GM23338 (cell line): Measurements from ENCODE around the gene DOLK. TPM values are rescaled to one million over a fixed set of nuclear protein-coding genes. Genes with fewer than 3 reads are reported as not detected.
"Not testable (repeated sequence)": the region's sequence is repeated elsewhere in the genome, so short reads cannot be mapped to it uniquely, and the experiment has no call there.

Experiments
- ATAC-seq: fragments of 200-7000 bp; cut with Tn5 transposase; 3 replicates; pipeline ENCODE4 v1.9.1; 2020
- DNase-seq: peaks from one replicate; pipeline ENCODE4 v3.0.0-alpha.2; 2015; ENCODE audit warnings: low spot score
- H2AFZ ChIP-seq: fragments of 200-600 bp; sonication (generic); 2 replicates; pipeline ENCODE4 v1.8.0; 2016; ENCODE audit warnings: antibody characterized with exemption, mild to moderate bottlenecking, moderate library complexity
- H3F3A ChIP-seq: fragments of 200-600 bp; sonication (generic); replicated peaks from 2 replicates; pipeline ENCODE4 v1.8.0; 2017; ENCODE audit warnings: antibody characterized with exemption, mixed run types, low read depth
- H3K27ac ChIP-seq: fragments of 200-600 bp; sonication (generic); 2 replicates; pipeline ENCODE4 v1.6.1; 2016; ENCODE audit warnings: low read depth
- H3K27me3 ChIP-seq: fragments of 200-600 bp; sonication (generic); 2 replicates; pipeline ENCODE4 v1.8.0; 2016; ENCODE audit warnings: mild to moderate bottlenecking, mixed run types, moderate library complexity; ENCODE audit not compliant: insufficient read depth
- H3K36me3 ChIP-seq: fragments of 200-600 bp; sonication (generic); 2 replicates; pipeline ENCODE4 v1.8.0; 2016; ENCODE audit warnings: mild to moderate bottlenecking; ENCODE audit not compliant: insufficient read depth
- H3K4me1 ChIP-seq: fragments of 200-600 bp; sonication (generic); 2 replicates; pipeline ENCODE4 v1.8.0; 2016; ENCODE audit warnings: mild to moderate bottlenecking, moderate library complexity; ENCODE audit not compliant: insufficient read depth
- H3K4me2 ChIP-seq: fragments of 200-600 bp; sonication (generic); 2 replicates; pipeline ENCODE4 v1.7.1; 2017; ENCODE audit warnings: mixed run types
- H3K4me3 ChIP-seq: fragments of 200-600 bp; sonication (generic); 2 replicates; pipeline ENCODE4 v1.6.1; 2016; ENCODE audit warnings: mixed run types
- H3K79me2 ChIP-seq: fragments of 200-600 bp; sonication (generic); replicated peaks from 2 replicates; pipeline ENCODE4 v1.8.0; 2017; ENCODE audit warnings: mild to moderate bottlenecking; ENCODE audit not compliant: insufficient read depth
- H3K9me2 ChIP-seq: fragments of 200-600 bp; sonication (generic); 2 replicates; pipeline ENCODE4 v1.8.0; 2017; ENCODE audit not compliant: insufficient read depth
- H4K20me1 ChIP-seq: fragments of 200-600 bp; sonication (generic); replicated peaks from 2 replicates; pipeline ENCODE4 v1.8.0; 2017; ENCODE audit warnings: mild to moderate bottlenecking; ENCODE audit not compliant: insufficient read depth
- H3K27ac Mint-ChIP-seq: 2 replicates; pipeline ENCODE4 v1.8.0; 2020; ENCODE audit warnings: inconsistent platforms, mild to moderate bottlenecking, moderate library complexity, mixed read lengths
- H3K27me3 Mint-ChIP-seq: 3 replicates; pipeline ENCODE4 v1.8.0; 2022; ENCODE audit warnings: low read depth, mild to moderate bottlenecking, moderate library complexity, mixed read lengths, inconsistent platforms; ENCODE audit not compliant: insufficient read depth, poor library complexity
- H3K36me3 Mint-ChIP-seq: 3 replicates; pipeline ENCODE4 v1.8.0; 2021; ENCODE audit warnings: low read depth, mild to moderate bottlenecking, inconsistent platforms, moderate library complexity, mixed read lengths
- H3K4me1 Mint-ChIP-seq: 3 replicates; pipeline ENCODE4 v1.8.0; 2020; ENCODE audit warnings: mild to moderate bottlenecking, inconsistent platforms, mixed read lengths
- H3K4me3 Mint-ChIP-seq: 3 replicates; pipeline ENCODE4 v1.8.0; 2021; ENCODE audit warnings: moderate library complexity, mild to moderate bottlenecking, inconsistent platforms, mixed read lengths
- H3K9me3 Mint-ChIP-seq: 3 replicates; pipeline ENCODE4 v1.8.0; 2020; ENCODE audit warnings: moderate library complexity, mild to moderate bottlenecking, inconsistent platforms, mixed read lengths
- EZH2 ChIP-seq: fragments of 200-600 bp; sonication (generic); IDR thresholded peaks from one replicate; pipeline ENCODE4 v1.8.0; 2017; ENCODE audit warnings: antibody characterized with exemption, mild to moderate bottlenecking, low read depth; ENCODE audit not compliant: unreplicated experiment
- EZH2phosphoT487 ChIP-seq: fragments of 200-600 bp; sonication (generic); IDR thresholded peaks from one replicate; pipeline ENCODE4 v1.8.1; 2018; ENCODE audit warnings: antibody characterized with exemption; ENCODE audit not compliant: unreplicated experiment
- JUNB ChIP-seq: IDR thresholded peaks from one replicate; pipeline ENCODE4 v1.6.1; 2016; ENCODE audit warnings: antibody characterized with exemption; ENCODE audit not compliant: unreplicated experiment
- NANOG ChIP-seq: IDR thresholded peaks from 2 replicates; pipeline ENCODE4 v1.6.1; 2016; ENCODE audit warnings: antibody characterized with exemption, borderline replicate concordance
- POLR2AphosphoS5 ChIP-seq: IDR thresholded peaks from 2 replicates; pipeline ENCODE4 v1.6.1; 2016; ENCODE audit warnings: antibody characterized with exemption, low read depth
- ZNF114 ChIP-seq: fragments of 250-450 bp; sonication (Bioruptor Pico); IDR thresholded peaks from 2 replicates; pipeline ENCODE4 v1.5.0; 2020; ENCODE audit warnings: mild to moderate bottlenecking, moderate library complexity
- ZNF331 ChIP-seq: fragments of 250-450 bp; sonication (Bioruptor Pico); IDR thresholded peaks from 2 replicates; pipeline ENCODE4 v1.5.0; 2020; ENCODE audit warnings: low read depth, mild to moderate bottlenecking, moderate library complexity
- polyA plus RNA-seq: library from polyadenylated mRNA; unstranded; fragments of >200 nt; fragmentation: Nextera tagmentation; extraction: Ambion mirVana; gene quantifications from 2 replicates; pipeline ENCODE4 v1.2.1, GENCODE V29; 2016
- total RNA-seq: library from RNA; depleted of rRNA; stranded (reverse); fragments of >200 nt; shearing (Covaris generic); gene quantifications from 2 replicates; pipeline ENCODE4 v1.2.3, GENCODE V29; 2014
- TF ChIP-seq, protein P1 (sequence below): IDR thresholded peaks from 2 replicates; pipeline ENCODE4 v1.6.1; 2016; ENCODE audit warnings: antibody characterized with exemption
- TF ChIP-seq, protein P2 (sequence below): IDR thresholded peaks from one replicate; pipeline ENCODE4 v1.6.1; 2018; ENCODE audit warnings: antibody characterized with exemption; ENCODE audit not compliant: unreplicated experiment

Gene DOLK
- total and polyA plus RNA-seq, 2 experiments from 2014 or later, result 9.8 to 20.2 TPM

GRCh38 chr9:128969491-128969890 is 22.1 kb upstream of the DOLK start:
- no peak overlapping the region for H3K27ac ChIP-seq
- ATAC-seq (no peak), DNase-seq (no peak)
- no peak overlapping the region for H3K4me3 Mint-ChIP-seq
- TF ChIP-seq ZNF114 (CRISPR knock-in tag) (no peak), JUNB (no peak), EZH2phosphoT487 (no peak), EZH2 (no peak), POLR2AphosphoS5 (no peak), NANOG (no peak), ZNF331 (CRISPR knock-in tag) (no peak)
- TF ChIP-seq, protein P1, sequence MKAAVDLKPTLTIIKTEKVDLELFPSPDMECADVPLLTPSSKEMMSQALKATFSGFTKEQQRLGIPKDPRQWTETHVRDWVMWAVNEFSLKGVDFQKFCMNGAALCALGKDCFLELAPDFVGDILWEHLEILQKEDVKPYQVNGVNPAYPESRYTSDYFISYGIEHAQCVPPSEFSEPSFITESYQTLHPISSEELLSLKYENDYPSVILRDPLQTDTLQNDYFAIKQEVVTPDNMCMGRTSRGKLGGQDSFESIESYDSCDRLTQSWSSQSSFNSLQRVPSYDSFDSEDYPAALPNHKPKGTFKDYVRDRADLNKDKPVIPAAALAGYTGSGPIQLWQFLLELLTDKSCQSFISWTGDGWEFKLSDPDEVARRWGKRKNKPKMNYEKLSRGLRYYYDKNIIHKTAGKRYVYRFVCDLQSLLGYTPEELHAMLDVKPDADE, result no peak
- TF ChIP-seq, protein P2, sequence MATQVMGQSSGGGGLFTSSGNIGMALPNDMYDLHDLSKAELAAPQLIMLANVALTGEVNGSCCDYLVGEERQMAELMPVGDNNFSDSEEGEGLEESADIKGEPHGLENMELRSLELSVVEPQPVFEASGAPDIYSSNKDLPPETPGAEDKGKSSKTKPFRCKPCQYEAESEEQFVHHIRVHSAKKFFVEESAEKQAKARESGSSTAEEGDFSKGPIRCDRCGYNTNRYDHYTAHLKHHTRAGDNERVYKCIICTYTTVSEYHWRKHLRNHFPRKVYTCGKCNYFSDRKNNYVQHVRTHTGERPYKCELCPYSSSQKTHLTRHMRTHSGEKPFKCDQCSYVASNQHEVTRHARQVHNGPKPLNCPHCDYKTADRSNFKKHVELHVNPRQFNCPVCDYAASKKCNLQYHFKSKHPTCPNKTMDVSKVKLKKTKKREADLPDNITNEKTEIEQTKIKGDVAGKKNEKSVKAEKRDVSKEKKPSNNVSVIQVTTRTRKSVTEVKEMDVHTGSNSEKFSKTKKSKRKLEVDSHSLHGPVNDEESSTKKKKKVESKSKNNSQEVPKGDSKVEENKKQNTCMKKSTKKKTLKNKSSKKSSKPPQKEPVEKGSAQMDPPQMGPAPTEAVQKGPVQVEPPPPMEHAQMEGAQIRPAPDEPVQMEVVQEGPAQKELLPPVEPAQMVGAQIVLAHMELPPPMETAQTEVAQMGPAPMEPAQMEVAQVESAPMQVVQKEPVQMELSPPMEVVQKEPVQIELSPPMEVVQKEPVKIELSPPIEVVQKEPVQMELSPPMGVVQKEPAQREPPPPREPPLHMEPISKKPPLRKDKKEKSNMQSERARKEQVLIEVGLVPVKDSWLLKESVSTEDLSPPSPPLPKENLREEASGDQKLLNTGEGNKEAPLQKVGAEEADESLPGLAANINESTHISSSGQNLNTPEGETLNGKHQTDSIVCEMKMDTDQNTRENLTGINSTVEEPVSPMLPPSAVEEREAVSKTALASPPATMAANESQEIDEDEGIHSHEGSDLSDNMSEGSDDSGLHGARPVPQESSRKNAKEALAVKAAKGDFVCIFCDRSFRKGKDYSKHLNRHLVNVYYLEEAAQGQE, result no peak
- H3K27me3 Mint-ChIP-seq, result peaks cover 1% of the 10 kb centered on the region
- H3K27me3 ChIP-seq, result no peaks in the 10 kb centered on the region
- H3K36me3 ChIP-seq, result peaks cover 57% of the 10 kb centered on the region
- H3K79me2 ChIP-seq, result no peaks in the 10 kb centered on the region
- H2AFZ ChIP-seq, result no peak overlapping the region
- H3K36me3 Mint-ChIP-seq, result peaks cover 59% of the 10 kb centered on the region
- H3K4me1 Mint-ChIP-seq, result no peaks in the 10 kb centered on the region
- H3K4me3 ChIP-seq, result no peak overlapping the region
- no peaks in the 10 kb centered on the region for H3K4me1 ChIP-seq
- H3F3A ChIP-seq, result peaks cover 7% of the 10 kb centered on the region; the same call in 1 of the 2 replicates
- H3K27ac Mint-ChIP-seq, result no peak overlapping the region
- no peaks in the 10 kb centered on the region for H3K9me2 ChIP-seq
- H3K9me3 Mint-ChIP-seq, result no peaks in the 10 kb centered on the region
- H4K20me1 ChIP-seq, result no peaks in the 10 kb centered on the region; the same call in none of the 2 replicates
- no peak overlapping the region for H3K4me2 ChIP-seq

DNA sequence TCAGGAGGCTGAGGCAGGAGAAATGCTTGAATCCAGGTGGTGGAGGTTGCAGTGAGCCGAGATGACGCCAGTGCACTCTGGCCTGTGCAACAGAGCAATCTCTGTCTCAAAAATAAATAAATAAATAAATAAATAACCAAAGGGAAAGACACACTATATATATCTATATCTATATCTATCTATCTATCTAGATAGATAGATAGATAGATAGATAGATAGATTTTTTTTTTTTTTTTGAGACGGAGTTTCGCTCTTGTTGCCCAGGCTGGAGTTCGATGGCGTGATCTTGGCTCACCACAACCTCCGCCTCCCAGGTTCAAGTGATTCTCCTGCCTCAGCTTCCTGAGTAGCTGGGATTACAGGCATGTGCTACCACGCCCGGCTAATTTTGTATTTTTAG is 14.0 kb upstream of the DOLK start:
- H3K4me3 Mint-ChIP-seq, H2AFZ ChIP-seq, H3K9me2 ChIP-seq, H3K27ac Mint-ChIP-seq, H4K20me1 ChIP-seq, H3K4me2 ChIP-seq, H3K9me3 Mint-ChIP-seq, H3K4me1 ChIP-seq, H3F3A ChIP-seq, H3K4me1 Mint-ChIP-seq, H3K4me3 ChIP-seq, H3K79me2 ChIP-seq, DNase-seq, H3K27ac ChIP-seq, H3K27me3 Mint-ChIP-seq, H3K27me3 ChIP-seq, ATAC-seq: not testable (repeated sequence)
- H3K36me3 ChIP-seq, result peaks cover 44% of the 10 kb centered on the region
- peaks cover 63% of the 10 kb centered on the region for H3K36me3 Mint-ChIP-seq
